Glomerular endothelial cell (primary cell): ENCODE results near the gene ACAP2. TPM values are rescaled to one million over a fixed set of nuclear protein-coding genes. Genes with fewer than 3 reads are reported as not detected.
"Not testable (repeated sequence)": the region's sequence is repeated elsewhere in the genome, so short reads cannot be mapped to it uniquely, and the experiment has no call there.

Source experiments
- DNase-seq: peaks from one replicate; pipeline ENCODE4 v3.0.0-alpha.2; 2011; ENCODE audit warnings: low read depth, low spot score; ENCODE audit errors: extremely low read depth
- total RNA-seq: library from RNA; depleted of rRNA; stranded (reverse); fragments of >200 nt; gene quantifications from 2 replicates; pipeline ENCODE4 v1.2.3, GENCODE V29; 2015

Gene ACAP2
- total RNA-seq, 1 donor from 2014 or later = 39.8 TPM

- DNase-seq = no peak
Measured at GRCh38 chr3:195249057-195249770, 193.6 kb downstream of the ACAP2 start.

- DNase-seq = no peak
Measured at GRCh38 chr3:195248281-195248680, 194.5 kb downstream of the ACAP2 start.

- DNase-seq = no peak
Measured at GRCh38 chr3:195247863-195248189, 195.0 kb downstream of the ACAP2 start.

- DNase-seq = no peak
Measured at GRCh38 chr3:195247086-195247862, 195.5 kb downstream of the ACAP2 start.

GRCh38 chr3:195246581-195246995, 196.2 kb downstream of the ACAP2 start:
- DNase-seq = no peak

GRCh38 chr3:195245531-195245951, 197.3 kb downstream of the ACAP2 start:
- no peak for DNase-seq

GRCh38 chr3:195241592-195242355, 201.0 kb downstream of the ACAP2 start:
- DNase-seq = no peak

- no peak for DNase-seq
Measured at GRCh38 chr3:195240939-195241338, 201.9 kb downstream of the ACAP2 start.

GRCh38 chr3:195240171-195240701, 202.6 kb downstream of the ACAP2 start:
- DNase-seq = no peak

GRCh38 chr3:195239121-195239520, 203.7 kb downstream of the ACAP2 start:
- no peak for DNase-seq

- no peak for DNase-seq
Measured at GRCh38 chr3:195238586-195239118, 204.2 kb downstream of the ACAP2 start.

GRCh38 chr3:195238081-195238571, 204.7 kb downstream of the ACAP2 start:
- DNase-seq = no peak

GRCh38 chr3:195236801-195237570, 205.8 kb downstream of the ACAP2 start:
- no peak for DNase-seq

GRCh38 chr3:195236076-195236798, 206.6 kb downstream of the ACAP2 start:
- no peak for DNase-seq

GRCh38 chr3:195230244-195230643, 212.6 kb downstream of the ACAP2 start:
- no peak for DNase-seq

- DNase-seq = not testable (repeated sequence)
Measured at GRCh38 chr3:195228886-195229285, 213.9 kb downstream of the ACAP2 start.

GRCh38 chr3:195227871-195228270, 214.9 kb downstream of the ACAP2 start:
- no peak for DNase-seq

GRCh38 chr3:195226900-195227447, 215.8 kb downstream of the ACAP2 start:
- DNase-seq = no peak

GRCh38 chr3:195226445-195226844, 216.4 kb downstream of the ACAP2 start:
- no peak for DNase-seq
